HG03108 (cell line): ENCODE results near the gene BSN.

Experiments
- ATAC-seq: cut with Tn5 transposase; IDR thresholded peaks from one replicate; pipeline ENCODE4 v1.9.1; 2021; ENCODE audit warnings: moderate library complexity; ENCODE audit not compliant: unreplicated experiment

BSN gene

DNA sequence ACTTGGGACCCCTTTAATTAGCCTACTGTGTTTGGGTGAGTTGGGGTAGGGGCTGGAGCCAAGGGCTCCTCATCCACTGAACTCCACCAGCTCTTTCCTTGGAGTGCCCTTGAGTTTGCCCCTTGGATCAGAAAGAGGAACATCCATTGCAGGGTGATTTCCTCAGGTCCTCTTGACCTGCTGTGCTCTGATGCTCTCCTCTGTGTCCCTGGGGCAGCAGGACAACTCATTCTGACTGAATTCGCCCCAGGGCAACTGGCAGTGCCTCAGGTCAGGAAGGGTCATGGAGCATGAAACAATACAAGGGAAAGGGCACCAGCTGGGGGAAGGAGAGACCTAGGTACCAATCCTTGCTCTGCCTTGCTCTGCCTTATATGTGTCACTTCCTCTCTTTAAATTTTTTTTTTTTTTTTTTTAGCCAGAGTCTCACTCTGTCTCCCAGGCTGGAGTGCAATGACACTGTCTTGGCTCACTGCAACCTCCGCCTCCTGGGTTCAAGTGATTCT, 47.8 kb downstream of the BSN start:
- ATAC-seq, result no peak

DNA sequence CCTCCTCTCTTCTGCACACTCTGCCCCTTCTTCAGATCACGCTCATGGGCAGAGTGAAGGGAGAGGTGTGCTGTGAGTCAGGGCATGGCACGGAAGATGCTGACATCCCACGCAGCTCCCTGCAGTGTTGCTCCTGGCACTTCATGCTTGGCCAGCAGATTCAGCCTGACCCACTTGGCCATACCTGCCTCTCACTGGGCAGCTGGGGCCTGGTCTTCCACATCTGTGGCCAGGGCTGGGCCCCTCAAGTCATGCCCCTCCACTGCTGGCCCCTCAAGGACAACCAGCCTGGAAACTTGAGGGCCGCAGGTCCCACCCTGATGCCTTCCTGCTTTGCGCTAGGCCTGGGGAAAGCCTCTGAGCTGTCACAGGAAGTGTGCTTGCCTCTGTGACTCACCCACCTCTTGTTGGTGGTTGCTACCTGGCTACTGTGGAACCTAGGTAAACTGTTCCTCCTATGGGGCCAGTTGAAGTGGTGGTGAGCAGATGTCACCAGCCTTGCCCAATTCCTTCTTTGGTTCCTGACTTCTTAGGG, 48.7 kb downstream of the BSN start:
- ATAC-seq, result no peak

DNA sequence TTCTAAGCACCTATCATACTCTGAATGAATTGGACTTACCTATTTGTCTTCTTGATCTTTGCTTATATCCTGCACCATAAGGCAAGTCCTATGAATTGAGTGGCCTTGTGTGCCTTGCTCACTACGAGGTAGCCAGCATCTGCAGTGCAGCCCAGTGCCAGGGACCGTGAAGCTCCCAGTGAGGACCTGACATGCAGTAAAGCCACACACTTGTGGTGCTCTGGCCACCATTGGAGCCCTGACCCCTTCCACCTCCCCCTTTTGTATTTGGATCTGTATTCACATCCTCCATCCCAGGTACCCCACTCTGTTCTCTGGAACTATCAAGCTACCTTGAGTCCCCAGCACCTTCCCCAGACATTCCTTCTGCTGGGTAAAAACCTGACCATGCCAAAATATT, 52.1 kb downstream of the BSN start:
- no peak for ATAC-seq

DNA sequence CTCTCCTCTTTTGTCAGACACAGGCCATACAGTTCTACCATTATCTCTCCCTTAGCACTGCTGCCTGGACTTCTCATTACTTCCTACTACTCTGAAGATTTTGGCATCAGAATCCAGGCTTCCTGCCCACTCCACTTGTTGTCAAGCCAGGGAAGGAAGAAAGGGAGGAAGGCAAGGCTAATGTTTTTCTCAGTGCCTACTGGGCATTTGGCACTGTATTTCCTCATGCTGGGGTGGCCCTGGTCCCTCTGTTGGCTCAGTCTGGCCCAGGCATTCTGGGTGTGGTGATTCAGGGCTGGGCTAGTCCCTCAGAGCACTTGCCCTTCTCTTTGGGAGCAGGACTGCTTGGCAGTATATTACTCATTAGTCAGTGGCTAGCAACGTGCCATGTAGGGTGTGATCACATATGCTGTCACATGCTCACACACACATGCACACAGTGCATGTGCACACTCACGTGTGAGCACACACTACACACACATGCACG, 52.9 kb downstream of the BSN start:
- no peak for ATAC-seq

DNA sequence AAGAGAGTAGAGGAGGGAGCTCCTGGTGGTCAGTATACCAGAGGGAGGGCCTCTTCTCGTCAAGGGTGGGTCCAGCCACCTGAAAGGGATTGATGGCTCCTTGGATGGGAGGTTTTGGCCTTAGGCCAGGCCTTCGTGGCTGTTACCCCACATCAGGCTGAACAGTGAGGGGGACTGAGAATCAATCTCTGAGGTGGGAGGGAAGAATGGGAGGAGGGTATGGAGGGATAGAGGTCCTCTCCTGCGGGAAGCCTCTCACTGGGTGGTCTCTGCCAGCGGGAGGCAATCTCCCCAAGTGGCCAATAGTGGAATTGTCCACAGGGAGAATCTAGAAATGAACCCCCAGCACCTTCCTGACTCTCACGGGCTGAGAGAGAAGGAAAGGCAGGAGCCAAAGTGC, 53.5 kb downstream of the BSN start:
- ATAC-seq, result no peak

DNA sequence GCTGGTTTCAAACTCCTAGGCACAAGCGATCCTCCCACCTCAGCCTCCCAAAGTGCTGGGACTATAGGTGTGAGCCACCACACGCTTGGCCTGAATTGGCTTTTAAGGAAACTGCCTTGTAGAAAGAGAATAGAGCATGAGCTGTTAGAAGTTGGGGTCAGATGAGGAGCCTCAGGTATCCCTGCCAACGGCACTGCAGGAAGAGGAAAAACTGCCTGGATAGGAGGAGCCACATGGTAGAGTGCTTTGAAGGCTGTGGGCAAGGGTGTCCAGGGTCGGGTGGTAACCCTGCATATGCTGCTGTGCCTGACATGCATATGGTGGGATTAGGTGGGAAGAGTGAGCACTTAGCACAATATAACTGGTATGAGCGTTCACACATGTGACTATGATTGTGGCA, 55.0 kb downstream of the BSN start:
- no peak for ATAC-seq

DNA sequence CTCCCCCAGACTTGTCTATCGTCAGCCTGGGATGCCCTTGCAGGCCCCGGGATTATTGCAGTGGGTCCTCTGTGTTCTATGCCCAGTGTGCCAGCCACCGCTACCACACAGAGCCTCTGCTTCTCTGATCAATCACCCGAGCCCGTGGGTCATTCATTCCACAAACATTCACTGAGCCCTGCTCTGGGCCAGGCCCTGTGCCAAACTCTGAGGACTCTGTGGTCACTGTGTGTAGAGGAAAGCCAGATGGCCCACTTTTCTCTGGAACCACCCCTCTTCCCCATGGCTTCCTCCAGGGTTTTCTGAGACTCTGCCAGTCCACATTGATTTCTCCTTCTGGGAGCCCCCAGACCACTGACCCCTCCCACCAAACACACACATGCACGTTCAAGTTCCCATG, 55.5 kb downstream of the BSN start:
- ATAC-seq, result no peak

DNA sequence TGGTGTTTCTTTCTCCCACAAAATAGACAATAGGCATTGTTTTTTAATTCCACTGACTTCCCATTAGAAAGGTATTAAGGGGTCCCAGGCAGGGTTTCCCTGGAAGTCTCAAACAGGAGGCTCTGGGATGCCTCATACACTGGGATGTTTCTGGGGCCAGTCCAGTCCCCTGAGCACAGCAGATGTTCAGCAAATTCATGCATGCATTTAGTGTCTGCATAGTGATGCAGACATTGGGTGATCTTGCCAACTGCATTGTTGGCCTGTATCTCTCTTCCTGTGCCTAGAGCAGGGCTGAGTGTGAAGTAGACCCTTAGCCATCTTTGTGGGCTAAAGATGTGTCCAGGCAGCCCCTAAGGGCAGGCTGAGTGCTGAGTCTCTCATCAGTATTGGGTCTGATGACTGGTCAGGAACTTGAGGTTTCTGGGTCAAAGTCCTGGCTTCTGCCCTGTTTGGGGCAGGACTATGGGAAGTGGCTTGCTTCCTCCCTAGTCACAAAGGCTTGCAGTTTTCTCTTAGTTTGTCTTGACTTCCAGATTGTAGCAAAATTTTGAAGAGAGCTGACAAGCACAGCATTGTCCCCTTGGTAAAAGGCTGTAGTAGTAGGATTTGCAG, 56.5 kb downstream of the BSN start:
- ATAC-seq, result no peak

DNA sequence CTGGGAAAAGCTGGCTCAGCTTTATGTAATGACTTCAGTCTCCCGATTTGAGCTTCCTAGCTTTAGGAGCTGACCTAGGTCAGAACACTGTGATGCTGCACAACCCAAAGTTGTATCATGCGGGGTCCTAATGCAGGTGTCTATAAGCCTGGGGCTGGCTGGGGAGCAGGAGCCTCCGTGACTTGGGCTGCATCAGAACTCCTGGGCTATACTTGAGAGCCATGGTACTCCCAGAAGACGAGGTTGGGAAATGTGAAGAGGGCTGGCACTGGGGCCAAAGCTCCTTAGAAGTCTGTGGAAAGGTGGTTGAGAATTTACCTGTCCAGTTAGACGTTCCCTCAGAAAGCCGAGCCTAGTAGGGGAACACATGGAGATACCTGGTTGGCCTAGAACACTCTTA, 57.0 kb downstream of the BSN start:
- no peak for ATAC-seq

DNA sequence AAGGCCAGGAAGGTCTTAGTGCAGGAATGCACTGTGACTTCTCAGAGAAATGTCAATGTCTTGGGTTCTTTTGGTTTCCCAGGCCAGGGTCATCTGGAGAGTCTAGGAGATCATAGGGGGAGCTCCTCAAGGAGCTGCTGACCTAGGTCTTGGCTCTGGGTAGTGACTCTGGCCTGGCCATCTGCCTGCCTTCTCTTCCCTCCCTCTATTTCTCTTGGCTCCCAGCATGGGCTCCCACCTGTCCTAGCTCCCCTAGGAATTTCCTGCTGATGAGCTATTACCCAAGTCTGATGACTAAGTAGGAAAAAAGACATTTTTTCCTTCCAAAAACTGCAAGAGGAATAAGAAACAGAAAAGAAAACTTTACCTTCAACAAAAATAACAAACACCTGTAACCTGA, 57.4 kb downstream of the BSN start:
- no peak for ATAC-seq

DNA sequence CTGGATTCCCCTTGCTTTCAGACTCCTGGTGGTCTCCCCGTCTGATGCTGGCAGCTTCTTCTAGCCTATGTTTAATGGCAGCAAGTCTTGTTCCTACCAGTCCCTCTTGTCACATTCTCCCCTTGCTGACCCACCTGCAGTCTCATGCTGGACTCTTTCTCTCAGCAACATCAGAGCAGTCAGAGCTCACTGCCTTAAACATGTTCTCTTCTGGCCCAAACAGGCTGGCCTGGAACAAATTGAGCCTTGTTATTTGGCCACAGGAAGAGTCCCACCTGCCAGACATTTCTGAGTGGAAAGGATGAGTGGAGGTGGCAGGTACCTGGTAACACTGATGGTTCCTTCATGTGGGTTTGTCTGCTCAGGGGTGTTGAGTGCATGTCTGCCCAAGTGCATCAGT, 60.7 kb downstream of the BSN start:
- no peak for ATAC-seq

DNA sequence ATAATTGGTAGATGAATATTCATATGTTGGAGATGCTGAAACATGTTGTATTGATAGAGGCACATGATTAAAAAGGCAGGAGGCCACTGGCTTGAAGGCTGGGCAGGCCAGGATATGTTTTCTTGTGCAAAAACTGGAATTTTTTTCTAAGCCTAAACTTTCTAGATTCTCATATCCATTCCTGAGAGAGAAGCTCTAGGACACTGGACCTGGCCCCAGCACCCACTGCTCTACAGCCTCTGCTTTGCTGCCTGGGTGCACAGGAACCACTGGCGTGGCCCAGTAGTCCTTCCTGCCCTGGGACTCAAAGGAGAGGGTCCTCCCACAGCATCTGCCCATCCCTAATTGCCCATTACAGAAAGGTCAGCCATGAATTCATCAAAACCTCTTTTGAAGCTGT, 61.8 kb downstream of the BSN start:
- no peak for ATAC-seq

DNA sequence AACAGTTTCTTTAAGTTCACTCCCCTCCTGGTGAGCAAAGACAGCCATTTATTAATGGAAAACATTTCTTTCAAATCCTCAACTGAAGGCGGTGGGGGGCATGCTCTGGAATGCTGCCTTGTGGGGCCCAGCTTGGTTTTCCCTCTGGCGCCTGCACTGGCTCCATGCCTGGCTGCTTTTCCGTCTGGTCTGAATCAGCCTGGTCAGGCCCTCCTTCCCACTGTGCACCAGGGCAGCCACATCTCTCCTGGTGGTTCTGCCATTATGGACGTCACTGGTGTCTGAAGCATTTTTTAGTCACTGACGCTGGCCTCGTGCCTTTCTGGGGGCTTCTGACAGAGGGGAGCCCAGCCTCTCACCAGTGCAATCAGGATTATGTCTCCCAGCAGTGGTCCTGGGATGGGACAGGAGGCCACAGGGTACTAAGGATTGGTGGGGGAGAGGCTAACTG, 62.2 kb downstream of the BSN start:
- no peak for ATAC-seq

DNA sequence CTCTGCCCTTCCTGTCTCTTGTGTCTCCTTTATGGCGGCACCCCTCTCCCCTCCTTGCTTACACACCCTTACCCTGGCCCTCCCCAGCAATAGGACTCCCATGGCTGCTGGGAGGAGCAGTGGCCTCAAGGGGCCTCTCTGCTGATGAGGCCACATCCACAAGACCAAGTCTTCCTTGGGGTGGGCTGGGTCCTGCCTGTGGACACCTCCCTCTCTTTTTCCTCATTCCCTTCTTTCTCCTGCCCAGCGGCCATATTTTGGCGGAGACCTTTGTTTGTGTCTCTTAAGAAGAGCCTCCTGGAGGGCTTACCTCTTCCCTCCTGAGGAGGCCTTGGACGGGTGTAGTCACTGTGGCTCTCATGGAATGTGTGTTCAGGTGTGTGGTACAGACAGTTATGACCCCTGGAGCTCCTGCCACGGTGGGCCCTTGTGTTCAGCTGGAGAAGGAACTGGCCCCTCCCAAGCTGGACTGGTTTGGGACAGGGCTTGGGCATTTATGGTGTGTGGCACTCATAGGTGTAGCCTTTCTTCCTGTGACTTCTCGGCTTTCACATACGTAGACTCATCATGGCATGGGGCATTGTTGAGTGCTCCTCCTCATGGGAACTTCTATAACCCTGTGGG, 63.2 kb downstream of the BSN start:
- ATAC-seq, result no peak

DNA sequence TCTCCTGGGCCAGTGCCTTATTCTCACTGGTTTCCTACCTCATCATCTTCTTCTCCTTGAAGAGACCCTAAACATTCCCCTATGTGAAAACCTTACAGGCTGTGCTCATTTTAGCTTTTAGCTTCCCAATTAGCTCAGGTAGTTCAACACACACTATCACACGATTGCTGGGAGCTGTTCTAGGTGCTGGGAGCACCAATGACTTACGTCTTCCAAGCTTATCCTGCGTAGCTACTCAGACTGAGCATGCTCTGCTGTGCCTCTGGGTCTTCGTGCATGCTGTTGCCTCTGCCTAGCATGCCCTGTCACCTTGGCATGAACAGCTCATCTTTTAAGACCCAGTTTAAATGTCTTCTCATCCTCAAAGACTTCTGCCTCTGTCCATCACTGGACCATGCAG, 64.1 kb downstream of the BSN start:
- no peak for ATAC-seq

DNA sequence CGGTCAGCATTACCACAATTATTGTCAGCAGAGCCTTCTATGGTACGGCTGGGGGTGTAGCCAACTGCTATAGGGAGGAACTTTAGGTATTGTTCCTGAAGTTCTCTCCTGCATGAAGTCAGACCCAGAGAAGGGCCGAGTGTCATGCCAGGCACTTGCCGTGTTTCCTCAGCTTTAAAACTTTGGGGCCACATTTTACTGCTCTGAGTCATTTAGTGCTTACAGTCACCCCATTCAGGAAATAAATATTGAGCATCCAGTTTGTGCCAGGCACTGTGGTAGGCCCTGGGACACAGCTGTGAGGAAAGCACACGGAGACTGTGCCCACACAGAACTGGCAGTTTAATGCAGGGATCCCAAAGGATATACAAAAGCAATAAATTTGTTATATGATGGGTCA, 65.4 kb downstream of the BSN start:
- ATAC-seq, result no peak

DNA sequence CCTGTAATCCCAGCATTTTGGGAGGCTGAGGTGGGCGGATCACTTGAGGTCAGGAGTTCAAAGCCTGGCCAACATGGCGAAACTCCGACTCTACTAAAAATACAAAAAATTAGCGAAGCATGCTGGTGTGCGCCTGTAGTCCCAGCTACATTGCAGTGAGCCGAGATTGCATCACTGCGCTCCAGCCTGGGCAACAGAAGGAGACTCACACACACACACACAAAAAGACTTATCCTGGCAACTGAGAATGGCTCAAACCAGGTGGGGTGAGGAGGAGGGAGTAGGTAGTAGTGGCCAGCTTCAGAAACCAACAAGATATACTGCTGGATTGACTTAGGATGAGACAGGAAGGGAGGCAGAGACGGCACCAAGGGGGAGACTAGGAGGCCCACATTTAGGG, 66.5 kb downstream of the BSN start:
- no peak for ATAC-seq

DNA sequence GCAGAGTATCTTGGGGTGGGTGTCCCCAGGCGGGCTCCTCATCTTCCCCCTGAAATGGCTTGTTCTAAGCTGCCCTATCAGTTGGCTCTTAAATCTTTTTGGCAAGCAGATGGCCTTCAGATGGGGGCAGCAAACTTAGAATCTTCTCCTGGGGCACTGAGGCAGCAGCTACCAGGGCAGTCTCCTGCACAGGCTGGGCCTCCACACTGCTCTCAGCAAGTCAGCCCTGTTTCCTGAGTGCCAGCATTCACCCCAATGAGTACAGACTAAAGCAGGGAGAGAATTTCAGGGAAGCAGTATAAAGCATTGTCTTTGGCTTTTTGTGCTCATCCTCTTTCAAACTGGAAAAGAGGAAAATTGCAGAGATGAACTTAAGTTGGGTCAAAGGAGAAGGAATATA, 68.8 kb downstream of the BSN start:
- no peak for ATAC-seq

DNA sequence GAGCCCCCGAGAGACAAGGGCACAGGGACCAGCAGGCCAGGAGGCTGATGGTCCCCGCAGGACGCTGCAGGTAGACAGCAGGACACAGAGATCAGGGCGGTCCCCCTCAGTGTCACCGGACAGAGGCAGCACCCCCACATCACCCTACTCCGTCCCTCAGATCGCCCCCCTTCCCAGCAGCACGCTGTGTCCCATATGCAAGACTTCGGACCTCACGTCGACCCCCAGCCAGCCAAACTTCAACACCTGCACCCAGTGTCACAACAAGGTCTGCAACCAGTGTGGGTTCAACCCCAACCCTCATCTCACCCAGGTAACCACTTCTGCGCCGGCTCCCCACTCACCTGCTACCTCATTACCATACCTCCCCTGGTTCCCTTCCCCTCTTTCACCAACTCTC, 70.8 kb downstream of the BSN start:
- no peak for ATAC-seq

DNA sequence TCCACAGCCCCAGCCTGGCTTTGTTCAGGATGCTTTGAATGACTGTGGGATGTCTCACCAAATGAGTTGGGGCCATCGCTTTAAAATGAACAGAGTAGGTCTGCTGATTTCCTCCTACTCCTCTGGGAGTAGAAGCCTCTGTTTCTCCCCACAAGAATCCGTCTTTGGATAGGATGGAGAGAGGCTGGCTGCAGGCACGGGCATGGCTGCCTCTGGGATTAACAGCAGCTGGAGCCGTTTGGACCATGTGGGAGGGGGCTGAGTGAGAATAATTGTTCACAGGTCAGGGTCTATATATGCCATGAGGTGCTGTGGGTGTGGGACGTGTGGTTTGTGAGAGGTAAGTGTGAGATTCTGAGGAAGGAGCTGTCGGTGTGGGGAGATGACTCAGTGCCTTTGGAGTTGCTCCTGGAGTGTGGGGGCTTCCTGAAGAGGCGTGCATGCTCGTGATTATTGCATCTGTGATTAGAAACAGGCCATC, 71.9 kb downstream of the BSN start:
- ATAC-seq, result no peak

DNA sequence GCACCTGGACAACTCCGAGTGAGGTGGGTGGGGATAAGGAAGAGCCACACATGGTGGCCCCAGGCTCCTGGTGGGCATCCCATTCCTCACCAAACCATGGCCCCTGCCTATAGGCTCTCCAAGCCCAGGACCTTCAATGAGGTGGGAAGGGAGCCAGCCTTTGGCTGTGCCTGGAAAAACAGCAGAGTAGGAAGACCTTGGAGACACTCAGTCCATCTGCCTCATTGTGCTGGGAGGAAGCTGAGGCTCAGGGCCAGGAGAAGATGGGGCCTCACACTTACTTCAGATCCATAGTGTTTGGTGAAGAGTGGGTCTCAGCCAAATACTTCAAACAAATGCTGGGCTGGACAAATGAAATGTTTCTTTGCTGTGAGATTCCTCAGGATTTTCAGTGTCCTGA, 72.5 kb downstream of the BSN start:
- ATAC-seq, result no peak

DNA sequence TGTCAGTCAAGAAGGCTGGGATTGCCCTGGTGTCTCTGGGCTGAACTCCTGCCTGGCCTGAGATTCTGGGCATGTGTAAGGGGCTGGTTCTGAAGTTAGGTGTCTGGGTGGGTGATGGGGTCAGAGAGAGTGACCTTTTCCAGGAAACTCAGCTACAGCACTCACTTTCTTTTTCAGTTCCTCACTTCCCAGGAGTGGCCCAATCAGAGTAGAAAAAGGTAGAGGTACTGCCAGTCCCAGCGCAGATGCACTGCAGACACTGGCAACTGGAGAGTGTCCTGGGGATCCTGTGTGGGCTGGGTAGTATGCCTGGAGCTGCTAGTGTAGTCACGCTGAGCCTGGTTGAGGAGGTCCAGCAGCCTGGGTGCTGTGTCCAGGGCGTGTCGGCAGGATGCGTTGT, 73.4 kb downstream of the BSN start:
- ATAC-seq, result no peak
